Fibroblast of skin of left biceps (primary cell): ENCODE measurements around the gene RGS10.

Source experiments
- DNase-seq, 2 experiments: peaks; one replicate each; pipeline ENCODE4 v3.0.0-alpha.2; 2013; ENCODE audit warnings: low read depth in 2 of 2

The RGS10 gene

GRCh38 chr10:119518176-119518575 is 24.3 kb downstream of the RGS10 start:
- no peak for DNase-seq

GRCh38 chr10:119517235-119518141 is 25.0 kb downstream of the RGS10 start:
- no peak for DNase-seq

GRCh38 chr10:119516381-119517234 is 25.9 kb downstream of the RGS10 start:
- no peak for DNase-seq

- no peak for DNase-seq
Observed at GRCh38 chr10:119515511-119516045, 26.9 kb downstream of the RGS10 start.

- DNase-seq, result no peak
Observed at GRCh38 chr10:119514819-119515218, 27.7 kb downstream of the RGS10 start.

- DNase-seq, result no peak
Observed at GRCh38 chr10:119511828-119512515, 30.5 kb downstream of the RGS10 start.

GRCh38 chr10:119509909-119510451 is 32.5 kb downstream of the RGS10 start:
- DNase-seq, result no peak

- no peak for DNase-seq
Observed at GRCh38 chr10:119507115-119507514, 35.4 kb downstream of the RGS10 start.

- DNase-seq, result no peak
Observed at GRCh38 chr10:119505588-119506315, 36.8 kb downstream of the RGS10 start.

GRCh38 chr10:119505131-119505551 is 37.4 kb downstream of the RGS10 start:
- DNase-seq, result no peak

GRCh38 chr10:119504651-119505050 is 37.9 kb downstream of the RGS10 start:
- DNase-seq, result no peak

GRCh38 chr10:119503821-119504220 is 38.7 kb downstream of the RGS10 start:
- DNase-seq, result no peak

GRCh38 chr10:119502618-119503155 is 39.8 kb downstream of the RGS10 start:
- no peak for DNase-seq

GRCh38 chr10:119502209-119502608 is 40.3 kb downstream of the RGS10 start:
- DNase-seq, result no peak

- DNase-seq, result no peak
Observed at GRCh38 chr10:119501690-119502089, 40.8 kb downstream of the RGS10 start.

GRCh38 chr10:119500821-119501220 is 41.7 kb downstream of the RGS10 start:
- no peak for DNase-seq

GRCh38 chr10:119500123-119500795 is 42.3 kb downstream of the RGS10 start:
- DNase-seq, result peak in 1 of 2 experiments; percentile 33

GRCh38 chr10:119499677-119500002 is 42.9 kb downstream of the RGS10 start:
- DNase-seq, result no peak

GRCh38 chr10:119498889-119499676 is 43.4 kb downstream of the RGS10 start:
- no peak for DNase-seq
